Right ventricle myocardium superior (tissue), 1 donor: ENCODE data around the gene TMED10. TPM values are rescaled to one million over a fixed set of nuclear protein-coding genes. Genes with fewer than 3 reads are reported as not detected.
"Not testable (repeated sequence)": the region's sequence is repeated elsewhere in the genome, so short reads cannot be mapped to it uniquely, and the experiment has no call there.

Experiments used
- ATAC-seq: fragments of 200-7000 bp; cut with Tn5 transposase; one replicate; pipeline ENCODE4 v1.9.1; 2020; ENCODE audit warnings: mild to moderate bottlenecking; ENCODE audit not compliant: poor library complexity
- DNase-seq: peaks from one replicate; pipeline ENCODE4 v3.0.0-alpha.2; 2020
- intact Hi-C: fragments of 100-400 bp; cut with DNase I; formaldehyde crosslinking; loops from one replicate; pipeline ENCODE4 v1.11.2; 2022
- total RNA-seq: library from RNA; stranded (reverse); fragmentation: NEBNext Ultra II Directional; extraction: Animal tissue kit (Norgen Biotek cat#: 25700); gene quantifications from one replicate; pipeline ENCODE4 v1.2.1, GENCODE V29; 2021
- donor health status: DM: no; HTN: yes; CAD: no; lungs with severe emphysema.

The TMED10 gene
- total RNA-seq, 1 donor from 2014 or later: 235 TPM

DNA sequence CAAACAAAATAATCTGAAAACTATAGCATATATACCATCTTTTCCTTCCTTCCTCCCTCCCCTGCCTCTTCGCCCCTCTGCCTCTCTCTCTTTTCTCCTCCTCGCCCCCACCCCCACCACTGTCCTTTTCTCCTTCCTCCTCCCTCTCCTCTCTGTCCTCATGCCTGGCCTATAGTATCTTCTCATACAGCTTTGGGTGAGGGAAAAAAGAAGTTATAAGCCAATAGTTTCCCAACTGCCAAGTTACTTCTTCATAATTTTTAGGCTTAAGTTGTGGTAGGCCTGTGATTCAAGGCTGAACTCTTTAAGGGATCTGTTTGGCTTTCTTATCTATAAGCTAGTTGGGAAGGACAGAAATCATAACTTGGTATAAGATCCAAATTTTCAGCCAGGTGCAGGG is 9.1 kb downstream of the TMED10 start:
- no peak for DNase-seq
- ATAC-seq: no peak
- intact Hi-C loops: no loop called here

GRCh38 chr14:75165586-75166391 is 10.6 kb downstream of the TMED10 start:
- ATAC-seq: no peak
- intact Hi-C loops: no loop called here
- no peak for DNase-seq

GRCh38 chr14:75164809-75165208 is 11.6 kb downstream of the TMED10 start:
- ATAC-seq: no peak
- DNase-seq: no peak
- intact Hi-C loops: no loop called here

- ATAC-seq: no peak
Observed at GRCh38 chr14:75163677-75164076, 12.7 kb downstream of the TMED10 start.

DNA sequence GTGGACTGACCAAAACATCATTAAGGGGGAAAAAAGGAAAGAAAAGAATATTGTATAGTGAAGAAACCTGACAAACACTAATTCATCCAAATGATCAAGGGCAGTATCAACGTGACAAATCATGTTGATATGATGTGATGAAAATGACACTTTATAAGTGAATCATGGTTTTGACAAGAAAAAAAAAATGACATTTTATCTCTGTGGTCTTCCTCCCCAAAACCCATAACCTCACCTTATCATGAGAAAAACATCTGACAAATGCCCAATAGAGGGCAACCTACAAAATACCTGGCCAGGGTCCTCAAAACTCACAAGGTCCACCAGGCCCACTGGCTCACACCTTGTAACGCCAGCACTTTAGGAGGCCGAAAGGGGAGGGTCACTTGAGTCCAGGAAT is 13.8 kb downstream of the TMED10 start:
- no peak for ATAC-seq
- intact Hi-C loops: no loop called here
- DNase-seq: no peak

More at GRCh38 chr14:75163677-75164076, 12.7 kb downstream of the TMED10 start:
- DNase-seq: no peak
- intact Hi-C loops: no loop called here

- DNase-seq (no peak), ATAC-seq (no peak)
- intact Hi-C loops: no loop called here
Observed at GRCh38 chr14:75158843-75159614, 17.4 kb downstream of the TMED10 start.

DNA sequence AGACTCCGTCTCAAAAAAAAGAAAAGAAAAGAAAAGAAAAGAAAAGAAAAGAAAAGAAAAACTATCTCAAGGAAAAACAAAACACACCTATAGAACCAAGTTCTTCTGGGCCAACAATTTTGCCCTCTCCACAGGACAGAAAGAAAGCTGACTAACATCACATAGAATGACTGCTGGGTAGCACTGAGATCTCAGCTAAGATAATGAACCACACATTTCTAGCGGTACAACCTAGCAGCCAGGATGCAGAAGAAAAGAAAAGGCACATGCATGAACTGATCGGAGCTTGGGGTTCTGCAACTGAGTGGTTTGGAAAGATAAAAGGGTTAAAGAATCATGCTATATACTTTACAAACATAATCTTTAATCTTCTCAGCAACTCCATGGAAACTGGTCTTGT is 19.5 kb downstream of the TMED10 start:
- DNase-seq (no peak), ATAC-seq (no peak)
- intact Hi-C loops: no loop called here

DNA sequence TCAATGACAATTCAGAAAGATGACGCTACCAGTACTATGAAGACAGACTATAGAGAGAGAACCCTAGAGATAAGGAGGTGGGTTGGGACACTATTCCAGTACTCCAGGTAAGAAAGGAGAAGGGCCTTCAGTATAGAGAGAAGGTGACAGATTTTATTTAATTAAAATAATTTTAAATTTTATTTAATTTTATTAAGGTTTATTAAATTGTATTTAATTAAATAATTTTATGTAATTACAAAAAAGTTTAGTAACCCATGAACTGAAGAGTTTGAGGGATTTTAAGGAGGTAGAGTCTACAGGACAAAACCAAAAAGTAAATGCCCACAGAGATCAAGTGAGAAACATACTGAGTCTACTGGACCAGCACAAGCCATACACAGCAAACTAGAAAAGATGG is 20.3 kb downstream of the TMED10 start:
- ATAC-seq: no peak
- DNase-seq: no peak
- intact Hi-C loops: no loop called here

GRCh38 chr14:75155169-75155568 is 21.2 kb downstream of the TMED10 start:
- no peak for ATAC-seq
- intact Hi-C loops: no loop called here
- DNase-seq: no peak

- intact Hi-C loops: no loop called here
- DNase-seq (no peak), ATAC-seq (no peak)
Observed at GRCh38 chr14:75153295-75153694, 23.1 kb downstream of the TMED10 start.

DNA sequence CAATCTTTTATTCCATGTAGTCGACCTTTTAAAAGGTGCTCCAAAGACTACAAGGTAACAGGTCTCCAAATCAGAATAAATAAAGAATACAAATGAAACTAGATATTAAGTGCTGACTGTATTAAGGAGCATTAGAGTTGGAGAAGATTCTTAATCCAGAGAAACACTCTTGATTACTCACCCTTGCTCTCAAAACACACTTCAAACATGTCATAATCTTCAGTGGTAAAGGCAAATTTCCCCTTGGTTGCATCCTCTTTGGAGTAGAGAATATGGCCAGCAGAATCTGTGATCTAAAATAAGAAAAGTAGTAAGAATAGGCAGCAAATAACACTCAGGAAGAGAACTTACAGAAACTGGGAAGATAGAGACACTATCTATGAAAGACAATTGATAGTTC is 24.6 kb downstream of the TMED10 start:
- intact Hi-C loops: no loop called here
- no peak for ATAC-seq

DNA sequence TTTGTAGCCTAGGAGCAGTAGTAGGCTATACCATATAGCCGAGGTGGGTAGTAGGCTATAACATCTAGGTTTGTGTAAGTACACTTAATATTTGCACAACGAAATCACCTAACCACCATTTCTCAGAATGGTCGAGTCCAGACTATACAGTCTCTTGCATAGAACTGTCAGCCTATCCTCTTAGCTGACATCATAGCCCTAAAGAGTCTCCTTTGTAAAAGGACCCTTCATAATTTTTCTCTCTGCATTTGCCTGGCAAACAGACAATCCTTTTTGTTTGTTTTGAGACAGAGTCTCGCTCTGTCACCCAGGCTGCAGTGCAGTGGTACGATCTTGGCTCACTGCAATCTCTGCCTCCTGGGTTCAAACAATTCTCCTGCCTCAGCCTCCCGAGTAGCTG is 25.8 kb downstream of the TMED10 start:
- intact Hi-C loops, ATAC-seq, DNase-seq: not testable (repeated sequence)

More for the DNA sequence above, 24.6 kb downstream of the TMED10 start:
- DNase-seq: no peak

GRCh38 chr14:75150150-75150549 is 26.3 kb downstream of the TMED10 start:
- intact Hi-C loops: no loop called here
- ATAC-seq (no peak), DNase-seq (no peak)

DNA sequence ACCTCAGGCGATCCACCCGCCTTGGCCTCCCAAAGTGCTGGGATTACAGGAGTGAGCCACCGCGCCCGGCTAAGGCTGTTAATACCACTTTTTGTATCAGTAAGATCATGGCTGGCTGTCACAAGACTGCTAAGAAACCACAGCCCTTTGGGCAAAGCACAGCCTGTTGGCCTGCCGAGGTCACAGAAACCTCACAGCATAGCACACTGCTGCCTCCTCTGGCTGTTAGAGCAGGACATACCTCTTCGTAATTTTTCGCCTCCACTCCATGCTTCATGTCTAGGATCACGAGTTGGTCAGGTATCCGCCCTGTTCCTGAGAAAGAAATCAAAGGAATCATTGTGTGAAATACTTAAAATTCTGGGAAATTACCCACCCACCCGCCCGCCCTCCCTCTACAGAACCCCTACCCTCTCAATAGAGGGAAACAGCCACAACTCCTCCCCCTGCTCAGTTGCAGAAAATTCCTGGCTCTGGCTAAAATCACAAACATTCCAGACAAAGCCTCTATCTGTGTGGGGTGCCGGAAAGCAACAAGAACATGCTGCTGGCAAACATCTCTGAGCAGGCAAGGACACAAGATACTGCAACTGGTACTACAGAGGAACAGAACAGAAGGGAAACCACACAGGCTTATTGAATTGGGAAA is 28.9 kb downstream of the TMED10 start:
- intact Hi-C loops: no loop called here
- ATAC-seq (peak; percentile 85), DNase-seq (peak; percentile 74)

- DNase-seq (no peak), ATAC-seq (peak; percentile 13)
- intact Hi-C loops: no loop called here
Observed at GRCh38 chr14:75144944-75145343, 31.5 kb downstream of the TMED10 start.

DNA sequence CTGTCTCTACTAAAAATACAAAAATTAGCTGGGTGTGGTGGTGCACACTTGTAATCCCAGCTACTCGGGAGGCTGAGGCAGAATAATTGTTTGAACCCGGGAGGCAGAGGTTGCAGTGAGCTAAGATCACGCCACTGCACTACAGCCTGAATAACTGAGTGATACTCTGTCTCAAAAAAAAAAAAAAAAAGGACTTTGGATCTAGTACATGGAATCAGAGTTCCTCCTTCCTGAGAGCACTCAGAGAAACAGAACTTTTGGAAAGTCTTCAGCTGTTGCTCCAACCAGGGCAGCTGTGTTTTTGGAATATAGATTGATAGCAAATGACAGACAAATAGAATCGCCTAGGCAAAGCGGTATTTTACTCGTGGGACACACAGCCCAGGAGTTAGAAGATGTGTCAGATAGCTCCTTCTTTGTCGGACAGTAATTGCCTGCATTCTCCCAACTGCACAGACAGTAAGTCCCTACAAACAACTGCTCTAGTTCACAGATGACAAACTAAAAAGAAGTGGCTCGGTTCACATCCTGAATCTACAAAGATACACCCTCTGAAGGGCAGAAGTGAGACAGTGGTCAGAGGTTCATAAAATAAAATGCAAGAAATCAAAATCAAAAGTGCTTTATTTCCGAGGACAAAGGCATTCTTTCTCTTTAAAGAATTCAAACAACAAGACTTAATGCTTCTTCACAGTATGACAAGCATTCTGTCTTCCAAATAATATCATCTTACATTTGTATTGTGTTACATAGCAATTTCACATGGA is 32.5 kb downstream of the TMED10 start:
- DNase-seq: no peak
- intact Hi-C loops: no loop called here
- no peak for ATAC-seq

DNA sequence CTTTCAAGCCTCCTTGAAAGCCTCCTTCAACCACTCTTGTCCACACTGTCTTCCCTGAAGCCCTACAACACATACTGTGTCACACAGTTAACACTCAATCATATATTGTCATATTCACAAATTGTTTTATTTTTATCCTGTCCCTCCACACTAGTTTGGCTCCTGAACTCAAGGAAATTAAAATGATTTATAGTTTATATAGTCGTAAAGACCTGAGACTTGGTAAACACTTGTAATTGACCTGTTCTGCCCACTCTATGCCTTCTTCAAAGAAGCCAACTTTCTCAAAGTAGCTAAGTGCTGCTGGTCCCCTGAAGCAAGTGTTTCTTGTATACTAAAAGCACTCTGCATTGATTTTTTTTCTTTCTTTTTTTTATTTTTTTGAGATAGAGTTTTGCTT is 33.9 kb downstream of the TMED10 start:
- DNase-seq: no peak
- no peak for ATAC-seq
- intact Hi-C loops: no loop called here

DNA sequence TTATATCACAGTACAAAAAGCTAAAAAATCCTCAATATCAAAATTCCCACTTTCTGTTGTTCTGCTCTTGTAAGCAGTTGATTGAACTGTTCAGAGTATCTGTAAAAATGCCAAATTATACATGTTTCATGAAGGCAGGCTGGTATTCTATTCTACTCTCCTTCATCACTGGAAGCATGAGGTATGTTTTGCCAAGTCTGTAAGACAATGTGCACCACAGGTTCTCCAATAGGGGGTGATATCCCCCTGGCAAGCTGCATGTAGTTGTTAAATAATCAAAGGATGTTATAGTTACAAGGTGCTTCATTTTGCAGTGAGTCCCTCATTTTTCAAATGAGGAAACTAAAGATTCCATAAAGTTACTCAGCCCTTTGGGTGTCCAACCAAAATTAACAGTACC is 34.4 kb downstream of the TMED10 start:
- ATAC-seq (no peak), DNase-seq (no peak)
- intact Hi-C loops: no loop called here

DNA sequence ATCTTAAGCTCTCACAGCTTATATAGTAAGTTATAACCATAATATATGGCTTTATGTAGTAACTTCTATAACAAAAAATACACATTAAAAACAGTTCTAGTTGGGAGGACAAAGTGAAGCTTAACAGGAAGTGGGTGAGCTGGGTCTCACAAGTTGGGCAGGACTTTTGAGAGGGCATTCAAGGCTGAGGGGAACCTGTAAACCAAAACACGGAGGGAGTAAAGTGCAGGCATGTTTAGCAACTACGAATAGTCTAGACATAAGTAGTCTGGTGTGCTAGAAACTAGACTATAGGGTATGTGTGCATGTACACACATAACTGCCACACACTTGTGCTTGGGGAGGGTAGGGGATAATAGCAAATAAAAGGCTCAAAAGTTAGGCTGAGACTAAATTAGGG is 35.4 kb downstream of the TMED10 start:
- DNase-seq: no peak
- ATAC-seq: no peak
- intact Hi-C loops: no loop called here
